ENCODE data around the gene COX5A.
"Not testable (repeated sequence)": the region's sequence is repeated elsewhere in the genome, so short reads cannot be mapped to it uniquely, and the experiment has no call there.

COX5A gene

DNA sequence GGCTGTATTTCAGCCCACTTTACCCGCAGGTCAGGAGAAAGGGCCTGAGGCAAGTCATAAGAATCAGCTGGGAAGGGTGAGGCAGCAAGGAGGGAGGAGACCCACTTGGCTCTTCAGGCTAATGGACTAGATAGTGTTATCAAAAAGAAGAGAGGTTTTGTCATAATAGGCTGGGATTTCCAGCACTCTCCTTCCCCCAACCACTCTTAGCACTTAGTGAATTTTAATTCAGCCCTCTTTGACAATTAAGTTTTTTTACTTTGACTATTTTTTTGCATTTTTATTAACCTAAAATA lies 47.3 kb downstream of the COX5A start:
- CTCF ChIA-PET = interaction anchor here (2.8 kb wide), 1 partner anchor 11 kb away, joined by 13 read pairs; no protein-coding TSS in a partner anchor
- POLR2A ChIA-PET = interaction anchor here (1.3 to 2.9 kb wide), 3 partner anchors 16 to 66 kb away, joined by 6 to 35 read pairs (median 7); partner anchors contain the start of genes FAM219B and RPP25
- no peak for DNase-seq (ENCODE audit: extremely low spot score)
- TF ChIP-seq PKNOX1 (IDR thresholded peaks at IDR 0.05) = no peak
- no peak for TF ChIP-seq L3MBTL2 (conservative IDR thresholded peaks at IDR 0.05)
- TF ChIP-seq BHLHE40 (IDR thresholded peaks at IDR 0.05; ENCODE audit: borderline replicate concordance) = no peak
- no peak for TF ChIP-seq SP1 (IDR thresholded peaks at IDR 0.05)
- TF ChIP-seq FOXA1 (IDR thresholded peaks at IDR 0.05) = no peak
- TF ChIP-seq NFRKB (IDR thresholded peaks at IDR 0.05) = no peak
- TF ChIP-seq LEF1 (IDR thresholded peaks at IDR 0.05; ENCODE audit: borderline replicate concordance) = no peak
- no peak for TF ChIP-seq CTBP1 (IDR thresholded peaks at IDR 0.05; ENCODE audit: borderline replicate concordance)
- no peak for TF ChIP-seq FOXM1 (IDR thresholded peaks at IDR 0.05; ENCODE audit: borderline replicate concordance)
- no peak for TF ChIP-seq HDGF (IDR thresholded peaks at IDR 0.05; ENCODE audit: borderline replicate concordance)
- no peak for TF ChIP-seq SUZ12 (IDR thresholded peaks at IDR 0.05)
- no peak for TF ChIP-seq FOXK2 (IDR thresholded peaks at IDR 0.05)
- no peak for TF ChIP-seq ARNT (IDR thresholded peaks at IDR 0.05)
- TF ChIP-seq ELF4 (IDR thresholded peaks at IDR 0.05) = no peak
- no peak for TF ChIP-seq TARDBP (IDR thresholded peaks at IDR 0.05)
- TF ChIP-seq ZNF384 (IDR thresholded peaks at IDR 0.05) = no peak

GRCh38 chr15:74889883-74890664 lies 47.8 kb downstream of the COX5A start, which contains the start of gene MPI:
MPI (plus strand) TSS chr15:74890042; CDS start chr15:74890074, 32 bp downstream.
- ChIA-PET CTCF (interaction anchor here (2.8 kb wide), 1 partner anchor 11 kb away, joined by 13 read pairs; no protein-coding TSS in a partner anchor), POLR2A (interaction anchor here (0.5 to 2.9 kb wide), 25 partner anchors 8 to 472 kb away, joined by 3 to 35 read pairs (median 4); partner anchors contain the start of genes COX5A, FAM219B, RPP25 and SCAMP5)
- DNase-seq (ENCODE audit: extremely low spot score) = peak; percentile 97
- peak; percentile 91 for TF ChIP-seq ELF4 (IDR thresholded peaks at IDR 0.05)
- peak; percentile 56 for TF ChIP-seq NFRKB (IDR thresholded peaks at IDR 0.05)
- peak; percentile 87 for TF ChIP-seq SUZ12 (IDR thresholded peaks at IDR 0.05)
- TF ChIP-seq FOXK2 (IDR thresholded peaks at IDR 0.05) = no peak
- no peak for TF ChIP-seq HDGF (IDR thresholded peaks at IDR 0.05; ENCODE audit: borderline replicate concordance)
- TF ChIP-seq ARNT (IDR thresholded peaks at IDR 0.05) = peak; percentile 93
- TF ChIP-seq L3MBTL2 (conservative IDR thresholded peaks at IDR 0.05) = peak; percentile 90

- ChIA-PET CTCF (interaction anchor here (2.8 kb wide), 1 partner anchor 12 kb away, joined by 13 read pairs; no protein-coding TSS in a partner anchor), POLR2A (interaction anchor here (0.6 to 2.9 kb wide), 22 partner anchors 8 to 248 kb away, joined by 3 to 35 read pairs (median 4); partner anchors contain the start of genes COX5A, FAM219B, RPP25 and SCAMP5)
- TF ChIP-seq NFRKB (IDR thresholded peaks at IDR 0.05) = no peak
- peak; percentile 45 for TF ChIP-seq L3MBTL2 (conservative IDR thresholded peaks at IDR 0.05)
- no peak for TF ChIP-seq SP1 (IDR thresholded peaks at IDR 0.05)
Measured at GRCh38 chr15:74889390-74889882, 48.4 kb downstream of the COX5A start.

GRCh38 chr15:74888716-74889115 lies 49.2 kb downstream of the COX5A start:
- no peak for TF ChIP-seq FOXM1 (IDR thresholded peaks at IDR 0.05; ENCODE audit: borderline replicate concordance)
- no peak for TF ChIP-seq LEF1 (IDR thresholded peaks at IDR 0.05; ENCODE audit: borderline replicate concordance)
- TF ChIP-seq ELF4 (IDR thresholded peaks at IDR 0.05) = no peak
- TF ChIP-seq FOXK2 (IDR thresholded peaks at IDR 0.05) = no peak
- no peak for TF ChIP-seq ZNF384 (IDR thresholded peaks at IDR 0.05)
- no peak for TF ChIP-seq NFRKB (IDR thresholded peaks at IDR 0.05)
- TF ChIP-seq L3MBTL2 (conservative IDR thresholded peaks at IDR 0.05) = no peak
- TF ChIP-seq SUZ12 (IDR thresholded peaks at IDR 0.05) = no peak
- no peak for TF ChIP-seq SP1 (IDR thresholded peaks at IDR 0.05)
- no peak for TF ChIP-seq HDGF (IDR thresholded peaks at IDR 0.05; ENCODE audit: borderline replicate concordance)
- TF ChIP-seq ARNT (IDR thresholded peaks at IDR 0.05) = no peak
- no peak for TF ChIP-seq BHLHE40 (IDR thresholded peaks at IDR 0.05; ENCODE audit: borderline replicate concordance)
- no peak for TF ChIP-seq PKNOX1 (IDR thresholded peaks at IDR 0.05)
- TF ChIP-seq TARDBP (IDR thresholded peaks at IDR 0.05) = no peak
- TF ChIP-seq CTBP1 (IDR thresholded peaks at IDR 0.05; ENCODE audit: borderline replicate concordance) = no peak
- no peak for DNase-seq (ENCODE audit: extremely low spot score)
- CTCF ChIA-PET = interaction anchor here (2.8 kb wide), 1 partner anchor 13 kb away, joined by 13 read pairs; no protein-coding TSS in a partner anchor
- POLR2A ChIA-PET = interaction anchor here (0.7 to 2.9 kb wide), 11 partner anchors 9 to 248 kb away, joined by 3 to 35 read pairs (median 5); partner anchors contain the start of genes FAM219B, SCAMP2, SCAMP5 and ULK3

More at GRCh38 chr15:74889390-74889882, 48.4 kb downstream of the COX5A start:
- DNase-seq (ENCODE audit: extremely low spot score) = peak; percentile 62

GRCh38 chr15:74887537-74888193 lies 50.2 kb downstream of the COX5A start:
- POLR2A ChIA-PET = interaction anchor here (1.0 to 2.3 kb wide), 3 partner anchors 13 to 44 kb away, joined by 3 to 17 read pairs (median 4); partner anchors contain the start of genes SCAMP2 and ULK3

GRCh38 chr15:74885461-74885860 lies 52.4 kb downstream of the COX5A start:
- no peak for TF ChIP-seq FOXA1 (IDR thresholded peaks at IDR 0.05)
- no peak for TF ChIP-seq SUZ12 (IDR thresholded peaks at IDR 0.05)
- TF ChIP-seq L3MBTL2 (conservative IDR thresholded peaks at IDR 0.05) = no peak
- TF ChIP-seq FOXK2 (IDR thresholded peaks at IDR 0.05) = no peak
- no peak for TF ChIP-seq HDGF (IDR thresholded peaks at IDR 0.05; ENCODE audit: borderline replicate concordance)
- no peak for TF ChIP-seq BHLHE40 (IDR thresholded peaks at IDR 0.05; ENCODE audit: borderline replicate concordance)
- TF ChIP-seq ELF4 (IDR thresholded peaks at IDR 0.05) = no peak
- TF ChIP-seq FOXM1 (IDR thresholded peaks at IDR 0.05; ENCODE audit: borderline replicate concordance) = no peak
- no peak for TF ChIP-seq CTBP1 (IDR thresholded peaks at IDR 0.05; ENCODE audit: borderline replicate concordance)
- no peak for TF ChIP-seq ARNT (IDR thresholded peaks at IDR 0.05)
- no peak for TF ChIP-seq TARDBP (IDR thresholded peaks at IDR 0.05)
- TF ChIP-seq LEF1 (IDR thresholded peaks at IDR 0.05; ENCODE audit: borderline replicate concordance) = no peak
- no peak for TF ChIP-seq ZNF384 (IDR thresholded peaks at IDR 0.05)
- no peak for DNase-seq (ENCODE audit: extremely low spot score)
- CTCF ChIA-PET = interaction anchor here (0.7 kb wide), 1 partner anchor 16 kb away, joined by 3 read pairs; no protein-coding TSS in a partner anchor
- POLR2A ChIA-PET = interaction anchor here (1.1 kb wide), 1 partner anchor 30 kb away, joined by 3 read pairs; no protein-coding TSS in a partner anchor

More at GRCh38 chr15:74887537-74888193, 50.2 kb downstream of the COX5A start:
- not testable (repeated sequence) for DNase-seq (ENCODE audit: extremely low spot score)
- CTCF ChIA-PET = interaction anchor here (0.6 to 2.8 kb wide), 2 partner anchors 14 to 56 kb away, joined by 4 to 13 read pairs; no protein-coding TSS in a partner anchor

Data from HEK293T (cell line).